Central memory CD4-positive, alpha-beta T cell (primary cell): Measurements from ENCODE around the gene SPDYE3.
"Not testable (repeated sequence)": the region's sequence is repeated elsewhere in the genome, so short reads cannot be mapped to it uniquely, and the experiment has no call there.

Experiments used
- DNase-seq: peaks from one replicate; pipeline ENCODE4 v3.0.0; 2022
- total RNA-seq, 3 experiments: gene quantifications; one replicate each; lab custom pipeline; 2026; lab: John Stamatoyannopoulos, UW

SPDYE3 gene
- 0 reads per million in 3 experiments for total RNA-seq

GRCh38 chr7:100307402-100307801 is at the start of gene SPDYE3:
Gene SPDYE3 (plus strand): TSS chr7:100307702. CDS start chr7:100307886, 184 bp downstream.
- not testable (repeated sequence) for DNase-seq

- not testable (repeated sequence) for DNase-seq
Measured at GRCh38 chr7:100259984-100260383, 47.5 kb upstream of the SPDYE3 start.

DNA sequence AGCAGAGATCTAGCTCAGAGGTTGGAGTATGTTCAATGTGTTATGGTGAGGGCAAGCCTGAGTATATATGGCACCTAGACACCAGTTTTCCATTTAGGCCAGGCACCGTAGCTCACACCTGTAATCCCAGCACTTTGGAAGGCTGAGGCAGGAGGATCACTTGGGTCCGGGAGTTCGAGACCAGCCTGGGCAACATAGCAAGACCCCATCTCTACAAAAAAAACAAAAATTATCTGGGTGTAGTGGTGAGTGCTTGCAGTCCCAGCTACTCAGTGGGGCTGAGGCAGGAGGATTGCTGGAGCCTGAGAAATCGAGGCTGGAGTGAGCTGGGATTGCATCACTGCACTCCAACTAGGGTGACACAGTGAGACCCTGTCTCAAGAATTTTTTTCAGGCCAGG is 44.6 kb upstream of the SPDYE3 start:
- DNase-seq = not testable (repeated sequence)

GRCh38 chr7:100264223-100264622 is 43.3 kb upstream of the SPDYE3 start:
- DNase-seq = not testable (repeated sequence)

- DNase-seq = not testable (repeated sequence)
Measured at GRCh38 chr7:100264669-100265165, 42.8 kb upstream of the SPDYE3 start.

DNA sequence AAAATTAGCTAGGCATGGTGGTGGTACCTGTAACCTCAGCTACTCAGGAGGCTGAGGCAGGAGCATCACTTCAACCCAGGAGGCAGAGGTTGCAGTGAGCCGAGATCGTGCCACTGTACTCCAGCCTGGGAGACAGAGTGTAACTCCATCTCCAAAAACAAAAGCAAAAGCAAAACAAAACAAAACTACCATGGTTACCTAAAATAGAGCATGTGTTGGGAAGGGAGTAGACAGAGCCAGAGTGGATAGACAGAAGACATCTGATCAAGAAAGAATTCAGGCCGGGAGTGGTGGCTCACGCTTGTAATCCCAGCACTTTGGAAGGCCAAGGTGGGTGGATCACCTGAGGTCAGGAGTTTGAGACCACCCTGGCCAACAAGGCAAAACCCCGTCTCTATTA is 41.7 kb upstream of the SPDYE3 start:
- not testable (repeated sequence) for DNase-seq

- no peak for DNase-seq
Measured at GRCh38 chr7:100266576-100267354, 40.7 kb upstream of the SPDYE3 start.

GRCh38 chr7:100267648-100268047 is 39.9 kb upstream of the SPDYE3 start:
- DNase-seq = no peak

DNA sequence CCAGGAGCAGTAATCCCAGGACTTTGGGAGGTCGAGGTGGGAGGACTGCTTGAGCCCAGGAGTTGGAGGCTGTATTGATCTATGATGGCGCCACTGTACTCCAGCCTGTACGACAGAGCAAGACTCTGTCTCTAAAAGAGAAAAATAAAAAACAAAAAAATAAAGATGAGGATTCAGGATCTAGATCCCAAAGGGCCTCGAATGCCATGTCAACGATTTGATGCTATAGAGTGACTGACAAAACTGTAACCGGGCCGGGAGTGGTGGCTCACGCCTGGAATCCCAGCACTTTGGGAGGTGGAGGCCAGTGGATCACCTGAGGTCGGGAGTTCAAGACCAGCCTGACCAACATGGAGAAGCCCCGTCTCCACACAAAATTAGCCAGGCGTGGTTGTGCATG is 38.6 kb upstream of the SPDYE3 start:
- not testable (repeated sequence) for DNase-seq

GRCh38 chr7:100269306-100270045 is 38.0 kb upstream of the SPDYE3 start:
- not testable (repeated sequence) for DNase-seq

- not testable (repeated sequence) for DNase-seq
Measured at GRCh38 chr7:100270046-100270918, 37.2 kb upstream of the SPDYE3 start.

DNA sequence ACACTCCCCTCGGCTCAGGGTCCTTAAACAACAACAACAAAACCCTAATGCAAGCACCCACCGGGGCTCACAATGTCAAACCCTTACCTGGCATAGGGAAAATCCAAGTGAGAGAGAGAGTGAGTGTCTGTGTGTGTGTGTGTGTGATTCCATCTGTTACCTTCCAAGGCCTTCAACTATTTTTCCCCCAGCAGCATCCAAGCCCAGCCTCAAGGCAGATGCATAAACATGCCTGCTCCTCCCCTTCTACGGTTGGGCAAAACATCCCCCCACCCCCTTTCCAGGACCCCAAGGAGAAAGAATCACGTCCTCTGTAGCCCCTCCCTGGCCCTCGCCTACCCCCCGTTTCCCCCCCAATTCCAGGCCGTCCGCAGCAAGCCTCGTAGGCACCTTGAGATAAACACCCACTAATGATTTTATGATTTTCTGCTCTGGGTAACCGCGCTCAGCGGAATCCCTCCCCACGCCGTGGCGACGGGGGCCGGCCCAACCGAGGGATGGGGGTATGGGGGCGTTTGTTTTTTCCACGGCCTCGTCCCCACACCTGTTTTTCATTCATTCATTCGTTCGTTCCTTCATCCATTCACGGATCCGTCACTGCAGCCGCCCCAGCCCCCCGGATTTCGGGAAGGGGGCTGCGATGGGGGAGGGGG is 36.4 kb upstream of the SPDYE3 start:
- DNase-seq = not testable (repeated sequence)

DNA sequence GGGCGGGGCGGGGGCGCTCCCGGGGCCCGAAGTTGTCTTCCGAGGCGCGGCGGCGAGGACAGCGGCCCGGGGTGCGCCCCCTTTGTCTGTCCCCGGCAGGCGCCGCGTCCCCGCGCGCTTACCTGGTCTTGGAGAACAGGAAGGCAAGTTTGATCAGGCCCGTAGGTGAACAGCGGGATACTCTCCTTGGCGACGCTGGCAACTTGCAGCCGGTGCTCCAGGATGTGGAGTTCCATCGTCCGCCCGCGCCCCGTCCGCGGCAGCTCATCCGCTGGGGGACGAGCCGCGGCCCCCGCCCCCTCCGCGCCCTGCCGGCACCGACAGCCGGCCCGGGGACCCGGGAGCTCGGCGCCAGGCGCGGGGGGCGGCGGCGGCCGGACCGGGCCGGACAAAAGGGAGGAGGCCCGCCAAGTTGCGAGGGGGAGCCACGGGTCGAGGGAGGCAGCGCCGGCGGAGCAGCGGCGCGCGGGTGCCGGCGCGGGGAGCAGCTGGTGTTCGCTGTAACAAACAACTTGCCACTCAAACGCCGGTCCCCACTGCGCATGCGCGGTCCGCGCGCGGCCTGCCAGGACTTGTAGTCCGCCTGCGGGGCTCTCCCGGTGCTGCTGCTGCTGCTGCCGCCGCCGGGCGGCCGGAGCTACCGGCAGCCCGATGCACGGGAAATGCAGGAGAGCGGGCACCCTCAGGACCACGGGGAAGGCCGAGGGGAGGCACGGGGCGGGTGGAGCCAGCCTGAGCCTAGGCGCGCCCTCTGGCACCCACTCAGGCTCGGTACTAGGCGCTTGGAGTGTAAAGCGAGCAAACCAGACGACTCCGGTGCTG is 35.6 kb upstream of the SPDYE3 start:
- DNase-seq = peak; percentile 98

DNA sequence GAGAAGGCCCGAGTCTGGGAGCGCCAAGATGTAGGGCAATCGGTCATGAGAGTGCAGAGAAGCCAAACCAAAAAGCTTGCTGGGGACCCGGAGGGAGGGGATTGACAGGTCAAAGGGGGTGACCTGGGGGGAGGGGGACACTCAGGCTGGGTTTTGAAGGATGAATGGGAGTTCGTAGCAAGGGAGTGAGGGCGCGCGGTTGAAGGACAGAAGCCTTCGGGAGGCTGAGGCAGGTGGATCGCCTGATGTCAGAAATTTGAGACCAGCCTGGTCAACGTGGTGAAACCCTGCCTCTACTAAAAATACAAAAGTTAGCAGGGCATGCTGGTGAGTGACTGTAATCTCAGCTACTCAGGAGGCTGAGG is 35.0 kb upstream of the SPDYE3 start:
- not testable (repeated sequence) for DNase-seq

- no peak for DNase-seq
Measured at GRCh38 chr7:100275120-100275519, 32.4 kb upstream of the SPDYE3 start.

DNA sequence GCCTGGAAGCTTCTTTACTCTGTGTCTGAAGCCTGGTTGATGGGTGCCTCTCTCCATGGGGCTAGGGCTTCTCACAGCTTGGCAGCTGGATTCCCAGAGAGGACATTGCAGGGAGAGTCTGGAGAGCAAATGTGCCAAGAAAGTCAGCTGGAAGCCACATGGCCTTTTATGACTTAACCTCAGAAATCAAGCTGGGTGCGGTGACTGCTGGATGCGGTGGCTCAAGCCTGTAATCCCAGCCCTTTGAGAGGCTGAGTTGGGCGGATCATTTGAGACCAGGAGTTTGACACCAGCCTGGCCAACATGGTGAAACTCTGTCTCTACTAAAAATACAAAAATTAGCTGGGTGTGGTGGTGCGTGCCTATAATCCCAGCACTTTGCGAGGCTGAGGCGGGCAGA is 31.4 kb upstream of the SPDYE3 start:
- DNase-seq = not testable (repeated sequence)

DNA sequence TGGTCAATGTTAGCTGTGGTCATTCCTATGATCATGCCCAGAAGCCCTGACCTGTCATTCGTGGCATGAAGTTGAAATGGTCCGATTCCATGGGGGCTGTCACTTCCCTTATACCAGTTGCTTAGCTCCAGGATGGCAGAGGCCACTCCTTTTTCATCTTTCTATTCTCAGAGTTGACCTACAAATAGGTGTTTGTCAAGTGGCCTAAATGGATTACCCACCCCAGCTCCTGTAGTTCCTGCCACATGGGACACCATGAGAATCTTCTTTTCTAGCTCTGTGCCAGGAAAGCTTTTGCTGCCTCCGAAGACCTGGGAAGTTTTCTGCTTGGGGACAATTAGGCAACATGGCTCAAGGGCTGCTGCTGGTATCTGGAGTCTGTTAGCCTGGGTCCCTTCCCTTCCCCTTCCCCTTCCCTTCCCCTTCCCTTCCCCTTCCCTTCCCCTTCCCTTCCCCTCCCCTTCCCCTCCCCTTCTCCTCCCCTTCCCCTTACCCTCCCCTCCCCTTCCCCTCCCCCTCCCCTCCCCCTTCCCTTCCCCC is 25.4 kb upstream of the SPDYE3 start:
- DNase-seq = not testable (repeated sequence)

DNA sequence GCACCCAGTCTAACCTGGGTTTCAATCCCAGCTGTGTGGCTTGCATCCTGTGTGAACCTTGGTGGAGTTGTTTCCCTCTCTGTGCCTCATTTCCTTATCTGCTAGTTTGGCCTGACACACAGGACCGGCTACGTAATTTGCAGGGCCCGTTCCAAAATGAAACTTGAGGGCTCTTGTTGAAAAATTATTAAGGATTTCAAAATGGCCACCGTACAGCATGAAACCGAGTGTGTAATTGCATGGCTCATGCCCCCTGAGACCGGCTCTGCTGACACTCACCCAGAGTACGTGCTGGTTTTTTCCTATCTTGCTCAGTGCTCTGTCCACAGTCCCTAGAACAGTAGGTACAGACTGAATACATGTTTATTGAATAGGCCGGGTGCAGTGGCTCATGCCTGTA is 24.4 kb upstream of the SPDYE3 start:
- not testable (repeated sequence) for DNase-seq

DNA sequence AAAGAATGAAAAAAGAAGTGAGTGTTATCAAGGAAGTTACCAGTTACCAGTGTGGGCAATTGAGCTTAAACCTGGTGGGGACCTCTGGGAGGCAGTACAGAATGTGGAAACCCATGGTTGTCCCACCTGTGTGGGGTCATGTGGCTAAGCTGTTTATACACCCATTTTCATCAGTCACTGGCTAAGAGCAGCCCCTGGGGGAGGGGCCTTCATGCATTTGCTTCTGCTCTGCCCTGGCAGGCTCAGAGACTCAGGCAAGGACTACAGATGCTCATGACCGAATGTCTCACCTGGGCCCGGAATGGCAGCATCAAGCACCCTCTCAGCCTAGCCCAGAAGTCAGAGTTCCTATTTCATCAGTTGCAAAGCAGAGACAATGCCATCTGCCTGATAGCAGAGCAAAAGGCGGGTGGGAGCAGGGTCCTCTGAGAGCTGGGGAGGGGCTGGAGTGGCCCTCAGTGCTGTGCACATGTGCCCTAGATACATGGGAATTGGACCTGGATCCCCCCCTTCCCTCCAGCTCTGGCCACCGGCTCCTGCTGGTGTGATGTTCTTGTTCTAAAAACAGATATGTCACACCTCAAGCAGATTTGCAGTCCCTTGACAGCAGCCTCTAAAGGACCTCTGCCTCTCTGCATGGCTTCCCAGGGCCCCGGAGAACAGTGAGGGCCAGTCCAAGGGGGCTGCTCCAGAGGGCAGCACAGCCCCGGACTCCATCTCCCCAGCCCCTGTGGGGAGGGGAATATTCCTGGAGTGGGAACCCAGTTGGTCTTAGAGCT is 20.1 kb upstream of the SPDYE3 start:
- DNase-seq = not testable (repeated sequence)

DNA sequence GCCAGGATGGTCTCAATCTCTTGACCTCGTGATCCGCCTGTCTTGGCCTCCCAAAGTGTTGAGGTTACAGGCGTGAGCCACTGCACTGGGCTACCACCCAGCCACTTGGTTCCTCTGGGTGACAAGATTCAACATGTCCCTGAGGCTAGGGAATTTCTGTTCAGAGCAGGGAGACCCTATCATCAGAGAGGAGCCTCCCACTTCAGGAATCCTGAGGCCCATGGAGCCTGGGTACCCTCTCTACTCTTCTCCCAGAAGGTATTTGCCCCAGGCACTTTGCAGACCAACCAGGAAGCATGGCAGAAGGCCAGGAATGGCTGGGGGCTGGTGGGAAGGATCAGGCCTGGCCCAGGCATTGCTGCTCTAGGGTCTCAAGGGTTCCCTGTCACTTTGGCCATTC is 19.2 kb upstream of the SPDYE3 start:
- DNase-seq = not testable (repeated sequence)
